Heart left ventricle (tissue), 13 donors: ENCODE data around the gene TBC1D8.

ENCODE experiments used
- CTCF ChIP-seq, 12 donors: fragments of 200-600 bp; sonication (generic) in 4 of 12; IDR thresholded peaks; one replicate each; pipeline versions ENCODE4 v1.5.0 to v1.8.0; 2018 to 2022; ENCODE audit warnings: antibody characterized with exemption in 12 of 12, mild to moderate bottlenecking in 5 of 12
- POLR2A ChIP-seq, 2 donors: fragments of 450-650 bp; IDR thresholded peaks; one replicate each; pipeline ENCODE4 v1.6.1; 2017; ENCODE audit warnings: antibody characterized with exemption in 2 of 2, mild to moderate bottlenecking in 2 of 2, moderate library complexity in 2 of 2
- donor health status: ischemic (EF 13 %, LVEDD 7.1; RV severe dilation, severe dysfunction).
- donor health status: DM: no; HTN: yes; CAD: no.
- donor health status: DM: no; HTN: no; CAD: no.
- donor health status: ischemic (EF 25% LVEDD 6.9; RV normal size, moderate dysfunction).
- donor health status: ischemic (EF 25% LVEDD 5.7; RV mildly dilated, moderate dysfunction).
- donor health status: ischemic (EF 35%, LVEDD 5.7; RV mildly dilated, moderate dysfunction).
- donor health status: nonischemic (EF 11% LVEDD 7.7; RV severe dilation, severe dysfunction).
- donor health status: DM: yes; HTN: yes; CAD: no.
- donor health status: PGD.
- donor health status: ischemic (EF 29% LVEDD 5.4; RV normal size, mild dysfunction).
- donor health status: nonischemic (EF 23%, LVEDD 6.1; RV moderate dilation, normal function).

- TF ChIP-seq CTCF (IDR thresholded peaks at IDR 0.05) (no peak), POLR2A (IDR thresholded peaks at IDR 0.05) (no peak)
Measured at GRCh38 chr2:100959225-100959880, 191.8 kb downstream of the TBC1D8 start.
